ENCODE measurements around the gene FMN1.
A peak's percentile ranks its signal among the peaks of the same experiment; 100 is the strongest.

DNA sequence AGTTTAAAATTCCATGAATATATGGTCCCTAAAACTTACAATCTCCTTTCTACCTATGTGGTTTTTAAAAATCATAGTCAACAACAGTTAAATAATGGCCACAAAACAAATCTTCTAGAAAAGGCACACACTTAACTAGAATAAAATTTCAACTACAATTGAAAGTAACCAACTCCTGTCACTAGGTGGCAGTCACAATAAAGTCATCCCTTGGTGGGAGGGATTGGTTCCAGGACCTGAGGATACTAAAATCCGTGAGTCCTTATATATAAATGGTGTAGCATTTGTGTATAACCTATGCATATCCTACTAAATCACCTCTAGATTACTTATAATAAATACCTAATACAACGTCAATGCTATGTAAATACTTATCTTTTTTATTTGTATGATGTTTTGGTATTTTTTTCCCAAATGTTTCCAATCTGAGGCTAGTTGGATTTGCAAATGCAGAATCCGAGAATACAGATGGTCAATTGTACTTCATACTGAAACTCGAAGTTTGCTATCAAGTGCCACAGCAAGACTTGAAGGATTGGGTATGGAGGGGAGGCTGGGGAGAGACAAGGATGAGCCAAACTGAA is 172.6 kb downstream of the FMN1 start:
- TF ChIP-seq PHF8 (conservative IDR thresholded peaks at IDR 0.05; ENCODE audit: low read depth, low read length) (no peak), KDM1A (IDR thresholded peaks at IDR 0.05; ENCODE audit: borderline replicate concordance, low read length) (no peak), EP300 (IDR thresholded peaks at IDR 0.05; ENCODE audit: borderline replicate concordance in 1 of 2, low read depth in 2 of 2, low read length in 2 of 2) (no peak), BRCA1 (IDR thresholded peaks at IDR 0.05; ENCODE audit: low read depth, low read length) (no peak), FOSL1 (IDR thresholded peaks at IDR 0.05; ENCODE audit: insufficient read depth, low read depth, low read length) (no peak), BCL11A (IDR thresholded peaks at IDR 0.05; ENCODE audit: low read depth in 2 of 2, low read length in 2 of 2) (no peak), EZH2 (IDR thresholded peaks at IDR 0.05; ENCODE audit: low read depth, low read length, severe bottlenecking) (no peak), CBX8 (IDR thresholded peaks at IDR 0.05; ENCODE audit: borderline replicate concordance, low read depth, low read length) (no peak), POLR2A (IDR thresholded peaks at IDR 0.05; ENCODE audit: control extremely low read depth in 1 of 2, low read depth in 2 of 2, low read length in 2 of 2) (no peak), POLR2AphosphoS5 (IDR thresholded peaks at IDR 0.05; ENCODE audit: low read depth, low read length) (no peak)
- TF ChIP-seq, protein P1, sequence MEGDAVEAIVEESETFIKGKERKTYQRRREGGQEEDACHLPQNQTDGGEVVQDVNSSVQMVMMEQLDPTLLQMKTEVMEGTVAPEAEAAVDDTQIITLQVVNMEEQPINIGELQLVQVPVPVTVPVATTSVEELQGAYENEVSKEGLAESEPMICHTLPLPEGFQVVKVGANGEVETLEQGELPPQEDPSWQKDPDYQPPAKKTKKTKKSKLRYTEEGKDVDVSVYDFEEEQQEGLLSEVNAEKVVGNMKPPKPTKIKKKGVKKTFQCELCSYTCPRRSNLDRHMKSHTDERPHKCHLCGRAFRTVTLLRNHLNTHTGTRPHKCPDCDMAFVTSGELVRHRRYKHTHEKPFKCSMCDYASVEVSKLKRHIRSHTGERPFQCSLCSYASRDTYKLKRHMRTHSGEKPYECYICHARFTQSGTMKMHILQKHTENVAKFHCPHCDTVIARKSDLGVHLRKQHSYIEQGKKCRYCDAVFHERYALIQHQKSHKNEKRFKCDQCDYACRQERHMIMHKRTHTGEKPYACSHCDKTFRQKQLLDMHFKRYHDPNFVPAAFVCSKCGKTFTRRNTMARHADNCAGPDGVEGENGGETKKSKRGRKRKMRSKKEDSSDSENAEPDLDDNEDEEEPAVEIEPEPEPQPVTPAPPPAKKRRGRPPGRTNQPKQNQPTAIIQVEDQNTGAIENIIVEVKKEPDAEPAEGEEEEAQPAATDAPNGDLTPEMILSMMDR (IDR thresholded peaks at IDR 0.05; ENCODE audit: control extremely low read depth in 1 of 3, insufficient read depth in 1 of 3, low read depth in 1 of 3, low read length in 3 of 3) = peak in 2 of 3 experiments; percentile 54 to 61; a peak in 2 of 4 replicates
- TF ChIP-seq, protein P2, sequence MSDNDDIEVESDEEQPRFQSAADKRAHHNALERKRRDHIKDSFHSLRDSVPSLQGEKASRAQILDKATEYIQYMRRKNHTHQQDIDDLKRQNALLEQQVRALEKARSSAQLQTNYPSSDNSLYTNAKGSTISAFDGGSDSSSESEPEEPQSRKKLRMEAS (IDR thresholded peaks at IDR 0.05) = no peak
